IPS-11a (cell line): Measurements from ENCODE around the gene PSTPIP2.

ENCODE experiments used
- H3K4me3 ChIP-seq: one replicate; pipeline ENCODE4 v1.5.1; 2013; ENCODE audit warnings: low read depth, low read length, control low read depth

Gene PSTPIP2

DNA sequence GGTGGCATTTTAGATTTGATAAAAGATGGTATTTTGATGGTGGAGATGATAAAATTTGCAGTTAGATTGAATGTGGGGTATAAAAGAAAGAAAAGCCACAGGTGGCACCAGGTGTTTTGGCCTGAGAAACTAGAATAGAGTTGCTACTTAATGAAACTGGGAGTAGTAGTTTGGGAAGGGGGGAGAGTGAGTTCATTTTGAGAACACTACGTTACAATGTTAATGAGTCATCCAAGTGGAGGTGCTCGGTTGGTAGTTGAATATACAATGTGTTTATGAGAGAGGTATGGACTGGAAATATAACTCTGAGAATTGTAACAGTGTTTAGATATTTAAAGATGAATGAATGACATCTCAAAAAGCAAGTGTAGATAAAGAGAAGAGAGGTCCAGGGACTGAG, 131.3 kb downstream of the PSTPIP2 start:
- no peak overlapping the region for H3K4me3 ChIP-seq

DNA sequence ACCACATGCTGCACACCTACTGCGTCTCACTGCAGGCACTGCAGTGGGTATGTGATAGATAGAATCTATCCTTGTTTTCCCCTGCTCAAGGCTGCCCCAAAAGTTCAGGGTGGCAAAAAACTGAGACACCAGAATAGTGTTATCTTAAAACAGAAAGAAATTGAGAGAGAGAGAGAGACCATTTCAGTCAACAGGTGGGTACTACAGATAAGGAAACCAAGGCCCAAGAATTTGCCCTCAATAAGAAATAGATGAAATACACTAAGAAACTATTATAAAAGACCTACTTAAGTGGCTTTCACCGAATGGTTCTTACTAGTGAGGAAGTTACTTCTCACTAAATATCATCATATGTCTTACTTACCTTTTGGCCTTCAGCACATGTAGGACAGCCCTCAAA, 132.8 kb downstream of the PSTPIP2 start:
- no peak overlapping the region for H3K4me3 ChIP-seq

DNA sequence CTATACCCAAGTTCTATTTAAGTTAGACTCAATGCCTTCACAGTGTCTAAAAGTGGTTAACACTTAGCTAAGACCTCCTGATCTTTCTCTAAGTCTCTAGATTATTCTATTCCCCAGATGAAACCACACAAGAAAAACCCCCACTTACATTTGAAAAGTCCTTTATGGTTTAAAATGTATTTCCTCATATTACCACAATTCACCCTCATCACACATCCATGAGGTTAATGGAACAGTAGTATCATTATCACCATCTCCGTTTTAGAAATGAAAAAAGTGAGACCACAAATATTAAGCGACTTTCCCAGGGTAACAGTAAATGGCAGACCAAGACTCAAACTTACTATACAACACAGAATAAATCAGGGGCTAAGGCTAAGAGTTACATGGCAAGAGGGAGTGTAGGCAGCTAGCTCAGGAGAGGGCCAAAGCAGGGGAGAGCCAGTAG, 133.5 kb downstream of the PSTPIP2 start:
- no peak overlapping the region for H3K4me3 ChIP-seq

GRCh38 chr18:45935591-45936335, 136.3 kb downstream of the PSTPIP2 start:
- H3K4me3 ChIP-seq, result no peak overlapping the region
